HTR-8/SVneo (cell line): ENCODE data around the gene DTHD1.

Experiments used
- DNase-seq: peaks from one replicate; pipeline ENCODE4 v3.0.0; 2011; ENCODE audit warnings: low spot score, mixed read lengths; ENCODE audit not compliant: insufficient read length
- FAIRE-seq: peaks from 2 replicates; lab custom pipeline; 2011; peaks lifted over from hg19 to GRCh38; lab: Jason Lieb, UNC

DTHD1 gene

DNA sequence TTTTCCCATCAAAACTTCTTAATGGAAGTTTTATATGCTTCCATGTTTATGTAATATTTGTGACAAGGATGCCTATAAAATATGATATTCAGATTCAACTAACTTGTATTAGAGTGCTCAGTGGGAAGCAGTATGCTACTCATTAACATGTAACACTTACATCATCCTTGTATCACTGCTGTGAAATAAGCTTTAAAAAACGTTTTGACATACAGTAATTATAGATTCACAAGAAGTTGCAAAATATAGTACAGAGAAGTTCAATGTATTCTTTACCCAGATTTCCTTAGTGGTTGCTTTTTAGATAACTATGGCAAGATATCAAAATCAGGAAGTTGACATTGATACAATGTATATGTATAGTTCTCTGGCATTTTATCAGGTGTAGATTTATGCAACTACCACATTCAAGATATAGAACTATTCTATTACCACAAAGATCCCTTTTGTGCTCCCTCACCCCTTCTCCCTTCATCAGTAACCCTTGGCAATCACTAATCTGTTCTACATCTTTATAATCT is 56.3 kb downstream of the DTHD1 start:
- DNase-seq (no peak), FAIRE-seq (no peak)

DNA sequence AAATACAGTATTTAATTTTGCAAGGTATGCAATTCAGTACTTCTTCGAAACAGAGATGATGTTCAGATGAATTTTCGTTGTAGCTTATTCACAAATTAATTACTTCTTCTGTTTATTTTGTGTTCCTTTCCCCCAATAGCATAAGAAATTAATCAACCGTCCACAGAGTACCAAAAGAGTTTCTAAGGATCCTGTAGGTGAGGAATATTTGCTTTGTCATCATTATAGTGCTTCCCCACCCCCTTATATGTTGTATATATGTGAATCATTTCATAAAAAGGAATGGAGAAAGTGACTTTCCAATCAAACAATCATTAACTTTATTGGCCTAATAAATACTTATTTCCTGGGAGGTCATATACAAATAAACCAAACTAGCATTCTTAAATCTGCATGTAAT is 57.6 kb downstream of the DTHD1 start:
- no peak for FAIRE-seq
- no peak for DNase-seq

DNA sequence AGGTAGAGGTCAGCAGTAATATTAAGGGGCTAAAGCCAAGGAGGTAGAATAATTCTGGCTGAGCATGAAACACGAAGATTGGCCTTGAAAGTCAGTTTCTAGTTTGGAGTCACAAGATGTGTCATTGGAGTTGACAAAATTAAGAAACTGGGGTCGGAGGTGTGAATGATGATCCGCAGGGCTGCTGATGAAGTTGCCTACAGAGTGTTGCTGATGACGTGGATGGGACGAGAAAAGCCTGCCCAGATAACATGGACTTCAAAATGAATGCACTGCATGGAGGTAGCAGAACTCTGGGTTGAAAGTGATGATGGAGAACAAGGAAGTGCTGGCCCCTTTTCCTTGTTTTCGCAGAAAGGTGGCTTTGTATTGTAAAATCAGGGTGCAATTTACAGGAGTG is 60.5 kb downstream of the DTHD1 start:
- no peak for DNase-seq
- FAIRE-seq, result no peak

DNA sequence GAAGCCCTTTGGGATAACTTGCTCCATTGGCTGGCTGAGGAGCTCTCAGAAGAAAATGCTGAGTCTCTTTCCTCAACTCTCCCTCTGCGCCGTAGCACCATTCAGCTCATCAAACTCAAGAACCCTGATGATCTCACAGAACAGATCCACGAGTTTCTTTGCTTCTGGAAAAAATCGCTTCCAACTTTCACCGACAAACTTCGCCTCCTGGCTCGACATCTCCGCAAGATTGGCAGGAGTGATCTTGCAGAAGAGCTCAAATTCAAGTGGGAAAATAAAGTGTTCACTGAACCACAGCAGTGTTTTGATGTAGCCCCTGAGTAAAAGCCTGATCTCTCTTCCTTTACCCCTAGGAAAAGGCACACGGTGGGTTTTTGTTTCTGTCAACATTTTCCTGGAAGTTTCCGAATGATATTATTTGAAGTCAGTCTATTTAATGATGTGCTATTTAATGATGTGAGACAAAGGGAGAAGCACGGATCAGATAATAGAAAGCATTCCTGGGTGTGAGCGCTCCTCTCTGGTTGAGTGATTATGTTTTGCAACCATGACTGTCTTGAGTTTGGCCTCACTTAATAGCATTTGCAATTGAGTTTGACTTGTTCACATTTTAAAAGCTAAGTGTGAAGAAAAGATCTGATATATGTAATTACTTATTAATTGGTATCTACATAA is 62.2 kb downstream of the DTHD1 start:
- DNase-seq (no peak), FAIRE-seq (no peak)

DNA sequence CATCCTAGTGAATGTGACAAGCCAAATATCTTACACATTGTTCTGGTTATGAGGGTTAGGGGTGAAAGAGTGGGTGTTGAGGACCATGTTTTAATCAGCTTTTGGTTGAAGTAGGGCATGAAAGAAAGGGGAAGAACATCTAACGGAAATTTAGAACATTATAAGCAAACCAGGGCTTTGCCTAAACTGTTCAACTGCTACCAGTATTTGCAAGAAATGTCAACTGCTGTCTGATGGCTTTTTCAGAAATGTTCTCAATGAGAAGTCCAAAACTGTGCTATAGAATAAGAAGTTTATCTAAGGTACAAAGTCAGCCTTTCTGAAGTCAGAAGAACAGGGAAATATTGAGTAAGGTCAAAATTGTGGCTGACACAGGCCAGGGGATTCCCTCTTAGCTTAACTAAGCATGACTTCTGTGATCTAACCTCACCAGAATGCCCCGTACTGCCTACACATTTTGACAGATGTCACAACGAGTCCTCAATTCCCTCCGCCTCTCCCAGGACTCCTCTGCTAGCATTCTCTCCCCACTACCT is 67.1 kb downstream of the DTHD1 start:
- DNase-seq, result no peak
- FAIRE-seq, result no peak

- no peak for DNase-seq
- no peak for FAIRE-seq
Observed at GRCh38 chr4:36349938-36350549, 68.6 kb downstream of the DTHD1 start.

DNA sequence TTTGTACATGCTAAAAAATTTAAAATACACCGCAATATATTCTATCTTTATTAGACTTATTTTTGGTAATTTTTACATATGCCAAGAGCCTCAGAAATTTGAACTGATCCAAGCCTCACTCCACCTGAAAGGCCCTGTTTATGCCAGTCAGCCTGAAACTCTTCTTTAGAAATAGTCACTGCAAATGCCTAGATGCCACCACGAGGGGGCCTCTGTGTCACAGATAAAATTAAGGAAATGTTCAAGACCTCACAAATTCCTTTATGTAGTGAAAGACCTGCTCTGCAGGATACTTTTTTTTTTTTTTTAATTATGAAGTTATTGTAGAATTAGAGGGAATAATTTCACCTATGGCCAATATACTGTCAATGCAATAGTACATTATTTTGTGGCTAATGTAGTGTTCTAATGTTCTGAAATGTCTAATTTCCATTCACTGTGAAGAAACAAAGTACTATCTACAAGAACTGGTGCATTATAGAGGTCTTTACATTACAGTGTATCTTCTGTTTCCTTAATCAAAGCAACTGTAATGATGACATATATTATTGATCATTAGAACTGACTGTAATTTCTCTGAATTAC is 69.8 kb downstream of the DTHD1 start:
- DNase-seq (peak; percentile 15), FAIRE-seq (no peak)

DNA sequence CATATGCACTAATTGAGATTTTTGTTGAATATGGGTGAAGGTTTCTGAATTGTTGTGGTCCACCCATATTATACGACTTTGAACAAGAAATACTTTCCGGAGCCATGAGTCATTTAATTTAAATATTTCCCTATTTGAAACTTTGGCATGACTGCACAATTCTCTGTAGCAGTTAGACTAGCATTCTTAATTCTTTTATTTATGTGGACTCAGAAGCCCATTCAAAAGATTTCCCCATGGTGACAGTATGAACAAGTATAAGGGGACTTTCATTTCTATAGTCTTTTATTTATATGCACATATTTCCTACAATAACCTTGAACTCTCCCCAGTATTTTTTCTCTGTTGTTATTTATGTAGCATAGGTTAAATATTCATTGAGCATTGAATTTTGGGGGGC is 72.6 kb downstream of the DTHD1 start:
- DNase-seq (no peak), FAIRE-seq (no peak)

- no peak for FAIRE-seq
- no peak for DNase-seq
Observed at GRCh38 chr4:36358173-36358572, 76.8 kb downstream of the DTHD1 start.

GRCh38 chr4:36360755-36361154 is 79.3 kb downstream of the DTHD1 start:
- FAIRE-seq (no peak), DNase-seq (no peak)

DNA sequence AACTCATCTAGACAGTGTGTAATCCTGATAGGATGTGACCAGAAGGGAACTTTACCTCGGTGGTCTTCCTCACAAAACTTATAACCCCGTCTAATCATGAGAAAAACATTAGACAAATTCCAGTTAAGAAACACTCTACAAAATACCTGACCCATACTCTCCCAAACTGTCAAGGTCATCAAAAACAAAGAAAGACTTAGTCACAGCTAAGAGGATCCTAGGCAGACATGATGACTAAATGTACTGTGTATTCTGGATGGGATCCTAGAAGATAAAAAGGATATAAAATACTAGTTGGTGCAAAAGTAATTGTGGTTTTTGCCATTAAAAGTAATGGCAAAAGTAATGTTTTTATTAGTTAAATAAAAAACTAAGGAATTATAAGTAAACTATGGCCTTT is 81.6 kb downstream of the DTHD1 start:
- FAIRE-seq, result no peak
- DNase-seq, result no peak

- FAIRE-seq, result no peak
- no peak for DNase-seq
Observed at GRCh38 chr4:36374836-36375511, 93.6 kb downstream of the DTHD1 start.

GRCh38 chr4:36385951-36386571 is 104.6 kb downstream of the DTHD1 start:
- DNase-seq, result no peak
- no peak for FAIRE-seq

DNA sequence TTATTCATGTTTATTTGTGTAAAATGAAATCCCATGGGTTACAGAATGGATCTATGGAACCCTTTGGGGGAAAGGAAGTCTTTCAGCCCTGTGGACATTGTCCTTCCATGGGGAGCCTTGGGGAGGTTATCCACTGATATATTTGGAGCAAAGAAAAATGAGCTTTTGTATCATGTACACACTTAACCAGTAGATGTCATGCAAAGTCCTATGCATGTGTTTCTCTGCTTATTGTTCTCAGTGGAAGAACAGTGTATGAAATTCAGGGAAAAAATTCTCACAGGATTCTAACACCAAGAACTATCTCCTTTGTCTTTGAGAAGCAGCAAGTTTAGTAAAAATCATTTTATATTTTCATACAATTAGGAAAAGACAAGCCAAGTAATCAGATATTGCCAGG is 105.3 kb downstream of the DTHD1 start:
- DNase-seq, result no peak
- no peak for FAIRE-seq

DNA sequence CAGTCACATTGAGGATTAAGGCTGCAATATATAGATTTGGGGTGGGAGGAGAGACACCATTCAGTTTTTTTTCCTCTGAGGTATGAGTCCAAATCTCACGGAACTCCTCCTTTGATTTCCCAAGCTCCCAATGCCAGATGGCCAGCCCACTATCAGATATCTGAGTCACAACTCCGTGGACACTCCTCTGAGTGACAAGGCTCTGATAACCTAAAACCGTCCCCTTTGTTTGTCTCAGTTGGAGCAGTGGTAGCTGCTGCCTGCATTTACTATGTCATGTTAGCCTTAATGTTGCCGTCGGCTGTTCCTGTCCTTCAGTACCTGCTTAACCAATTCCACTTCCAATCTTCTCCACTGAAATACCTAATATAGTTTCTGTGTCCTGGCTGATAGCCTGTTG is 107.3 kb downstream of the DTHD1 start:
- no peak for FAIRE-seq
- no peak for DNase-seq

GRCh38 chr4:36391411-36391810 is 110.0 kb downstream of the DTHD1 start:
- FAIRE-seq (no peak), DNase-seq (no peak)

GRCh38 chr4:36392024-36392423 is 110.6 kb downstream of the DTHD1 start:
- FAIRE-seq (no peak), DNase-seq (no peak)

DNA sequence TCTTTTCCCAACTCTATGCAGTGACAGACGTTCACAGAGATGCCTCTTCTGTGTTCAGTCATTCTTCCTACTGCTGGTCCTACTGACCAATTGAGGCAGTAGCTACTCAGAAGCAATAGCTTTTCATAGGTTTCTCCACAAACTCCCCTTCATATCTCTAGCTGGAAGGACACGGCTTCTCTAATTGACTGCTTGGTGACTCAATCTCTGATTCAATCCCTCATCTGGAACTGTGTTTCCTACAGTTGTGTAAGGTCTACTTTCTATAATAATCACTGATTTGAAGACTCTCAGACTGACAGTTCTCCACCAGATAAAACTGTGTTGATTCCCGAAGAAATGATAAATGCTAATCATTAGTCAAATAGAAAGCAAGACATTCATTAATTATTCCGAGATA is 111.5 kb downstream of the DTHD1 start:
- DNase-seq, result no peak
- FAIRE-seq, result no peak
